Measurements from ENCODE around the gene ASPDH.

GRCh38 chr19:50482271-50482855 is 31.4 kb downstream of the ASPDH start:
- TF ChIP-seq CTCF (IDR thresholded peaks at IDR 0.05) (no peak), POLR2AphosphoS5 (IDR thresholded peaks at IDR 0.05; ENCODE audit: low read depth, low read length) (no peak)

Measured in Panc1 (cell line).